Muscle layer of duodenum (tissue), 2 donors: ENCODE measurements around the gene EIF6.
A peak's percentile ranks its signal among the peaks of the same experiment; 100 is the strongest.
"Not testable (repeated sequence)": the region's sequence is repeated elsewhere in the genome, so short reads cannot be mapped to it uniquely, and the experiment has no call there.

Experiments used
- H3K27ac ChIP-seq: one replicate; pipeline ENCODE4 v1.7.0; 2013; ENCODE audit warnings: mild to moderate bottlenecking, low read length
- H3K27me3 ChIP-seq: one replicate; pipeline ENCODE4 v1.7.0; 2013; ENCODE audit warnings: low read depth, mild to moderate bottlenecking, control low read depth, low read length
- H3K36me3 ChIP-seq, 2 donors: one replicate each; pipeline ENCODE4 v1.7.0; 2013; ENCODE audit warnings: low read length in 2 of 2, control low read depth in 1 of 2, mild to moderate bottlenecking in 1 of 2; ENCODE audit not compliant: insufficient read depth in 2 of 2, control insufficient read depth in 1 of 2
- H3K4me1 ChIP-seq, 2 donors: one replicate each; pipeline ENCODE4 v1.7.0; 2013; ENCODE audit warnings: low read length in 2 of 2, mild to moderate bottlenecking in 2 of 2, control low read depth in 1 of 2, moderate library complexity in 1 of 2; ENCODE audit not compliant: insufficient read depth in 2 of 2, control insufficient read depth in 1 of 2
- H3K4me3 ChIP-seq, 2 donors: one replicate each; pipeline ENCODE4 v1.7.0; 2013; ENCODE audit warnings: low read length in 2 of 2, low read depth in 1 of 2, mild to moderate bottlenecking in 1 of 2
- H3K9me3 ChIP-seq, 2 donors: one replicate each; pipeline ENCODE4 v1.7.0; 2013; ENCODE audit warnings: low read length in 2 of 2, control low read depth in 1 of 2, mild to moderate bottlenecking in 1 of 2; ENCODE audit not compliant: control insufficient read depth in 1 of 2
- donor health status: healthy.

The EIF6 gene

DNA sequence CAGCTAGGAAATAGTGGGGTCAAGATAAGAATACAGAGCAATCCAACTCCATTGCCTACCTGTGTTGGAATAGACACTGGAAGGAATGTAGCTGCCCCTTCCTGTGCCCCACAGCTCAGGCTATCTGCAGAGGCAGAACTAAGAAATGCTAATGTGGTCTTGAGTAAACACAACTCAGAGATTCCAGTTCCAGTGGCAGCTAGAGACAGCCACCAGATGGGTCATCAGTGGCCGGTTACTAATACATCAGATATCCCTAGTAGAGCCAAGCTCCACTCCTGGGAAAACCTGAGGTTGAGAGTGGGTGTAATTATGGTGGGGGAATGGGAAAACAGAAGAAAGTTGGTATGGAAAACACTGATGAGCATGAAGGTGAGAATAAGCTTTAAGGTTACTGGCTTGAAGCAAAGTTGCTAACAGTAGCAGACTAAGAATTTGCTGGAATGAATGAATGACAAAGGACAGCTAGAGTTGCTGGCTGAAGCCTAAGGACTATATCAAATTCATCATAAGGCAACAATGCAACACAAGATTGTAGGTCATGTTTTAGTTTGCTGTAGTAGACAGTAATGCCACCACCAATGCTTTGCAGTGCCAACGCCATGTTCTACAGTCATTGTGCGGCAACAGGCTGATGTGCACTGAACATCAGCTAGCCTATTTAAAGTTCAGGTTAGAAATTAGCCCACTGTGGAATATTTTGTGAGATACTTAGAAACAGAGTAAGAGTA lies 36.0 kb upstream of the EIF6 start:
- Histone ChIP-seq H3K27ac (peak overlapping the region; percentile 28), H3K27me3 (no peaks in the 10 kb centered on the region), H3K9me3 (no peaks in the 10 kb centered on the region), H3K4me3 (no peak overlapping the region), H3K36me3 (no peaks in the 10 kb centered on the region), H3K4me1 (peaks cover 7 to 9% of the 10 kb centered on the region in 2 donors)

DNA sequence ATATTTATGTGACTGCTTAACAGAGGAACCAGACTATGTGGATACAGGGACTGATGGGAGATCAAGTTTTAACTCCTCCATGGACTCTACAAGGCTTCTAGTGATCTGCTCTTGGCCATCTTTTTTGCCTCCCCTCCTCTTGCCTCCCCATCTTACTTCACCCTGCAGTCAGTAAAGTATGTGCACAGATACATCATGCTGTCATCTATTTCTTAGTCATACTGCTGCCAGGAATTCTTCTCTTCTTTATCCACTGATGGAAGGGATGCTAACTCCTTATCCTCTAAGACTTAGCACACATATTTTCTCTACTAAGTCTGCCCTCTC lies 35.3 kb upstream of the EIF6 start:
- Histone ChIP-seq H3K27ac (peak overlapping the region; percentile 73), H3K4me3 (no peak overlapping the region), H3K4me1 (peaks cover 7 to 9% of the 10 kb centered on the region in 2 donors), H3K27me3 (no peaks in the 10 kb centered on the region), H3K36me3 (no peaks in the 10 kb centered on the region), H3K9me3 (no peaks in the 10 kb centered on the region)

GRCh38 chr20:35319192-35319870 lies 34.8 kb upstream of the EIF6 start:
- H3K36me3 ChIP-seq = peaks cover 0 to 2% of the 10 kb centered on the region in 2 donors
- H3K4me3 ChIP-seq = no peak overlapping the region
- peaks cover 7 to 9% of the 10 kb centered on the region in 2 donors for H3K4me1 ChIP-seq
- peak overlapping the region; percentile 73 for H3K27ac ChIP-seq
- no peaks in the 10 kb centered on the region for H3K27me3 ChIP-seq
- no peaks in the 10 kb centered on the region for H3K9me3 ChIP-seq

GRCh38 chr20:35318502-35319157 lies 34.1 kb upstream of the EIF6 start:
- H3K27me3 ChIP-seq = no peaks in the 10 kb centered on the region
- no peak overlapping the region for H3K4me3 ChIP-seq
- H3K36me3 ChIP-seq = peaks cover 0 to 5% of the 10 kb centered on the region in 2 donors
- H3K9me3 ChIP-seq = no peaks in the 10 kb centered on the region
- peak overlapping the region; percentile 73 for H3K27ac ChIP-seq
- peaks cover 7 to 9% of the 10 kb centered on the region in 2 donors for H3K4me1 ChIP-seq

DNA sequence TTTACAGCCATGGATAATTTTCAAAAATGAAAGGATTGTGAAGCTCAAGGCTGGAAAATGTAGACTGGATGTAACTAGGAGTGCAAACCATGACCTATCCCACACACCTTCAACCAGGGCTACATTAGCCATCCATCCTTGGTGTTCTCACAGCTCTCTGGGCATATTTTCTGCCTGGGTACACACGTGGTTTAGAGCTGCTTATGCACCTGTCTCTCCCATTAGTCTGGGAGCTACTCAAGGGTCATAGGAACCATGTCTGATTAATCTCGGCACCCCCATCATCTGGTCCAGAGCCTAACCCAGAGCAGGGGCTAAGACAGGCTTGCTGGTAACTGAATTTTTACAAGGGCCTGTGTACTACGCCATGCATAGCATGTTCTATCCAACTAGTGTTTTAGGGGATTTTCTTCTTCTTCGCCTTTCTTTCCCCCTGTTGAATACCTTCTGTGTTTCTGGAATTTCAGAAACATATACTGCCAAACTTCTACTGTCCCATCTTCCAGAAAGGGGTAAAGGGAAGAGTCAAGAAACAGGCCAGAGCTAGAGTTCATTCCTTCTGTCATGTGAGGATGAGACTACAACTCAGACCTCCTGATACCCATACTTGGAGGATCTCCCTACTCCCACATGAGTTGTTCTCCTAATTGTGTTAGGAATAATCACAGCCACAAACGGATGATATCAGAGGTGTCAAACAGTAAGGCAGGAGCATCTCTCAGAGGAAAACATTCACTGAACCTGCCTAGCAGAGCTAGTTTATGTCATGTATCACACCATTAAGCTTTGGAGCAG lies 33.0 kb upstream of the EIF6 start:
- Histone ChIP-seq H3K27ac (peak overlapping the region; percentile 73), H3K4me1 (peaks cover 7 to 9% of the 10 kb centered on the region in 2 donors), H3K36me3 (peaks cover 0 to 5% of the 10 kb centered on the region in 2 donors), H3K27me3 (no peaks in the 10 kb centered on the region), H3K4me3 (no peak overlapping the region), H3K9me3 (no peaks in the 10 kb centered on the region)

- Histone ChIP-seq H3K27ac (no peak overlapping the region), H3K36me3 (peaks cover 0 to 12% of the 10 kb centered on the region in 2 donors), H3K27me3 (no peaks in the 10 kb centered on the region), H3K4me1 (peaks cover 7 to 9% of the 10 kb centered on the region in 2 donors), H3K4me3 (no peak overlapping the region), H3K9me3 (no peaks in the 10 kb centered on the region)
These were observed 31.5 kb upstream of the EIF6 start for GRCh38 chr20:35316086-35316485.

- H3K27me3 ChIP-seq, H3K4me1 ChIP-seq, H3K9me3 ChIP-seq, H3K4me3 ChIP-seq, H3K27ac ChIP-seq: not testable (repeated sequence)
- peaks cover 0 to 12% of the 10 kb centered on the region in 2 donors for H3K36me3 ChIP-seq
These were observed 31.1 kb upstream of the EIF6 start for GRCh38 chr20:35315632-35316020.

DNA sequence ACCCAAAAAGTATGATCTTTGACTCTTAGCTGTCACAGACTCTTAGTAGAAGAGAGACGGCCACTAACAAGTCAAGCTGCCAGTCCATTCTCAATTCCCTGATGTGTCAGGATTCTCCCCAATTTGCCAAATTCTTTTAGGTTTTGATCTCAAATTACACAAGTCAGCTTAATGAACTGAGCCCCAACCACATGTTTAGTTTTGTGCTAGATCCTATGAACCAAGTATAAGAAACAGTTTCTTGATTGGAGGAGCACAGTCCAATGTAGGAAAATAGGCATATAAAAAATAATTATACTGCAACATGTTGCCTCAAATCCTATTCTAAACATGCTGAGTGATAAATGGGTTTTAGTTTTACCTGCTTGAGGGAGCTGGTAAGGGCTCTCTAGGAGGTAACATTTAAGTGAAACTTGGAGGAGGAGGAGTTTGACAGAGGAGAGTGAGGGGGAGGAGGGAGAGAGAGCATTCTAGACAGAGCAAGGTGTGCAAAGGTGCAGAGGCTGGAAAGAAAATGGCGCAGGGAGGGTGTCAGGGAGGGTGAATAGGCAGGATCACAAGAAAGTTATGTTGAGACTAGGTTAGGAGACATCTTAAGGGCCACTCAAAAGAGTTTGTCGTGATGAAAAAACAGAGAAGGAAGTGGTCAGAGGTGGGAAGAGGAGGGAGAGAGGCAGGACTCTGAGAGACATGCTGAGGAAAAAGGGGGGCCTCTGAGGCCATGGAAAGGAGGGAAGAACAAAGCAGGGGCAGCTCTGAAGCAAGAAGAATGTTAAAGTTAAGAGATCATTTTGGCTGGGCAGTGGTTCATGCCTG lies 30.5 kb upstream of the EIF6 start:
- Histone ChIP-seq H3K4me3 (no peak overlapping the region), H3K9me3 (no peaks in the 10 kb centered on the region), H3K4me1 (peaks cover 7% of the 10 kb centered on the region in 2 donors), H3K27me3 (no peaks in the 10 kb centered on the region), H3K36me3 (peaks cover 0 to 12% of the 10 kb centered on the region in 2 donors), H3K27ac (no peak overlapping the region)

DNA sequence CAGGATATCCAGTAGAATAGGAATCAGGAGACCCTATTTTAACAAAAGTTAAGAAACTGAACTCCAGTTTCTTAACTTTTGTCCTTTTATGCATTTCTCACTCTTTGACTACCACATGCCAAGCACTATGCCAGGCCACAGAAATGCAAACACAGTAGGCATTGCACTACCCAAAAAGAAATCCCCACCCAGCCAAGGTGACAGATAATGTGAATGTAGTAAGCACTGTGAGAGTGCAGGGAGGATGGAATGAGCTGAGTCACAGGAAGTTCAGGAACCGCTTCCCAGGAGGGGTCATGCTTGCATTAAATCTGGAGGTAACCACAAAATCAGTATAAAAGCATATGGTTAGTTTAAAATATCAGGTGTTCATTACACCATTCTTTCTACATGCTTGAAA lies 27.7 kb upstream of the EIF6 start:
- Histone ChIP-seq H3K36me3 (peaks cover 0 to 12% of the 10 kb centered on the region in 2 donors), H3K27me3 (no peaks in the 10 kb centered on the region), H3K4me1 (peaks cover 0 to 7% of the 10 kb centered on the region in 2 donors), H3K4me3 (no peak overlapping the region), H3K9me3 (no peaks in the 10 kb centered on the region), H3K27ac (no peak overlapping the region)

GRCh38 chr20:35311822-35312221 lies 27.2 kb upstream of the EIF6 start:
- H3K4me1 ChIP-seq = peaks cover under 1 to 12% of the 10 kb centered on the region in 2 donors
- peaks cover 0 to 12% of the 10 kb centered on the region in 2 donors for H3K36me3 ChIP-seq
- H3K9me3 ChIP-seq = no peaks in the 10 kb centered on the region
- H3K27me3 ChIP-seq = no peaks in the 10 kb centered on the region
- no peak overlapping the region for H3K27ac ChIP-seq
- no peak overlapping the region for H3K4me3 ChIP-seq
